Heart right ventricle (tissue), 16 donors: Measurements from ENCODE around the gene PLB1. TPM values are rescaled to one million over a fixed set of nuclear protein-coding genes. Genes with fewer than 3 reads are reported as not detected.

Experiments used
- ATAC-seq, 8 donors: fragments of 200-7000 bp; cut with Tn5 transposase; one replicate each; pipeline ENCODE4 v1.9.1; 2020; ENCODE audit warnings: mild to moderate bottlenecking in 8 of 8, moderate library complexity in 8 of 8, moderate number of reproducible peaks in 1 of 8
- DNase-seq, 2 donors: peaks; one replicate each; pipeline ENCODE4 v3.0.0-alpha.2; 2020
- H3K27ac ChIP-seq, 10 donors: fragments of 200-600 bp; sonication (generic) in 2 of 10; one replicate each; pipeline versions ENCODE4 v1.5.0 to v1.8.0; 2020 to 2022; ENCODE audit warnings: mild to moderate bottlenecking in 3 of 10
- H3K27me3 ChIP-seq, 7 donors: fragments of 200-600 bp; one replicate each; pipeline ENCODE4 v1.8.0; 2021 to 2022; ENCODE audit warnings: mild to moderate bottlenecking in 2 of 7
- H3K36me3 ChIP-seq, 9 donors: fragments of 200-600 bp; sonication (generic) in 1 of 9; one replicate each; pipeline versions ENCODE4 v1.5.0 to v1.8.0; 2020 to 2022; ENCODE audit warnings: mild to moderate bottlenecking in 2 of 9
- H3K4me1 ChIP-seq, 9 donors: fragments of 200-600 bp; sonication (generic) in 1 of 9; one replicate each; pipeline versions ENCODE4 v1.5.0 to v1.8.0; 2020 to 2022; ENCODE audit warnings: mild to moderate bottlenecking in 4 of 9
- H3K4me3 ChIP-seq, 10 donors: fragments of 200-600 bp; sonication (generic) in 2 of 10; one replicate each; pipeline versions ENCODE4 v1.5.0 to v1.8.0; 2020 to 2022; ENCODE audit warnings: mild to moderate bottlenecking in 7 of 10, moderate library complexity in 2 of 10
- H3K9me3 ChIP-seq, 11 donors: fragments of 200-600 bp in 10 of 11; sonication (generic) in 2 of 11; one replicate each; pipeline versions ENCODE4 v1.5.0 to v1.8.0; 2013 to 2022; ENCODE audit warnings: mild to moderate bottlenecking in 2 of 11, control low read depth in 1 of 11, moderate library complexity in 1 of 11
- WGBS, 2 donors: extraction: QIAGEN DNeasy Blood & Tissue Kit; methylation state at CpG; one replicate each; pipeline ENCODE4 v1.1.7; 2013; ENCODE audit warnings: inconsistent platforms in 1 of 2; 5-methylcytosine and 5-hydroxymethylcytosine counted together
- intact Hi-C, 10 donors: fragments of 100-400 bp; cut with DNase I; formaldehyde crosslinking; loops; one replicate each; pipeline versions ENCODE4 v1.11.1 to v1.14.2; 2022
- polyA plus RNA-seq, 2 donors: library from polyadenylated mRNA; stranded (reverse); fragments of 200-250 nt; gene quantifications; one replicate each; pipeline ENCODE4 v1.2.3, GENCODE V29; 2013
- total RNA-seq, 10 donors: library from RNA; stranded (reverse); fragmentation: NEBNext Ultra II Directional in 3 of 10; extraction: Animal tissue kit (Norgen Biotek cat#: 25700) in 3 of 10; gene quantifications; one replicate each; pipeline versions ENCODE4 v1.2.1 to v1.2.4, GENCODE V29; 2021 to 2023
- TF ChIP-seq, protein P1 (sequence below), 9 donors: fragments of 200-600 bp; sonication (generic) in 2 of 9; IDR thresholded peaks; one replicate each; pipeline versions ENCODE4 v1.5.0 to v1.8.0; 2021 to 2022; ENCODE audit warnings: antibody characterized with exemption in 9 of 9, mild to moderate bottlenecking in 5 of 9, moderate library complexity in 1 of 9
- donor health status: Arrhythmogenic right ventricular cardiomyopathy.
- donor health status: ischemic (EF 13 %, LVEDD 7.1; RV severe dilation, severe dysfunction).
- donor health status: healthy with polysubstance abuse.
- donor health status: DM: no; HTN: yes; CAD: no.
- donor health status: DM: no; HTN: no; CAD: no.
- donor health status: ischemic (EF 25% LVEDD 6.9; RV normal size, moderate dysfunction).
- donor health status: ischemic (EF 25% LVEDD 5.7; RV mildly dilated, moderate dysfunction).
- donor health status: healthy.
- donor health status: DM: yes; HTN: yes; CAD: no.
- donor health status: Ischemic cardiomyopathy.
- donor health status: ischemic (EF 35%, LVEDD 5.7; RV mildly dilated, moderate dysfunction).
- donor health status: nonischemic (EF 11% LVEDD 7.7; RV severe dilation, severe dysfunction).
- donor health status: DM: yes; HTN: yes; CAD: no.
- donor health status: PGD.
- donor health status: ischemic (EF 29% LVEDD 5.4; RV normal size, mild dysfunction).
- donor health status: nonischemic (EF 23%, LVEDD 6.1; RV moderate dilation, normal function).

PLB1 gene
- total and polyA plus RNA-seq, 12 donors = 0.34 to 6.1 (median 1.4) TPM

DNA sequence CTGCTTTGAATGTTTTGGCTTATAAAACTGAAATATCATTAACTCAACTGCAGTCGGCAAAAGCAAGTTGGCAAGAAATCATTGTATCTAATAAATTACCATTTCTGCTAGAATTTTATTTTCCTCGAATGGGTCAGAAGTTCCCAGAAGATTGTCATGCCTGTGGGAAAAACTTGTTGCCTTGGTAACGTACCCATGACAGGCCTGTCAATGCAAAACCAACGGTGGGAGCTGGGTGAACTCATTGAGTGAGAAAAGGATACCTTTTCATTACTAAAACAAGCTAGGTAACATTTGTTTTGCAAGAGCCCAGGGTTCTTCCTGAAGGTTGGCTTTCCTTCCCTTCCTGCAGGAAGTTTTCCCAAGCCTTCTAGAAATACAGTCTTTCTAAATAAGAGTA lies 9.5 kb downstream of the PLB1 start:
- Histone ChIP-seq H3K9me3 (no peaks in the 10 kb centered on the region), H3K27ac (no peak overlapping the region), H3K27me3 (no peaks in the 10 kb centered on the region), H3K4me1 (peaks cover 0 to 8% (median 0%) of the 10 kb centered on the region in 9 donors), H3K36me3 (no peaks in the 10 kb centered on the region), H3K4me3 (no peak overlapping the region)
- TF ChIP-seq, protein P1, sequence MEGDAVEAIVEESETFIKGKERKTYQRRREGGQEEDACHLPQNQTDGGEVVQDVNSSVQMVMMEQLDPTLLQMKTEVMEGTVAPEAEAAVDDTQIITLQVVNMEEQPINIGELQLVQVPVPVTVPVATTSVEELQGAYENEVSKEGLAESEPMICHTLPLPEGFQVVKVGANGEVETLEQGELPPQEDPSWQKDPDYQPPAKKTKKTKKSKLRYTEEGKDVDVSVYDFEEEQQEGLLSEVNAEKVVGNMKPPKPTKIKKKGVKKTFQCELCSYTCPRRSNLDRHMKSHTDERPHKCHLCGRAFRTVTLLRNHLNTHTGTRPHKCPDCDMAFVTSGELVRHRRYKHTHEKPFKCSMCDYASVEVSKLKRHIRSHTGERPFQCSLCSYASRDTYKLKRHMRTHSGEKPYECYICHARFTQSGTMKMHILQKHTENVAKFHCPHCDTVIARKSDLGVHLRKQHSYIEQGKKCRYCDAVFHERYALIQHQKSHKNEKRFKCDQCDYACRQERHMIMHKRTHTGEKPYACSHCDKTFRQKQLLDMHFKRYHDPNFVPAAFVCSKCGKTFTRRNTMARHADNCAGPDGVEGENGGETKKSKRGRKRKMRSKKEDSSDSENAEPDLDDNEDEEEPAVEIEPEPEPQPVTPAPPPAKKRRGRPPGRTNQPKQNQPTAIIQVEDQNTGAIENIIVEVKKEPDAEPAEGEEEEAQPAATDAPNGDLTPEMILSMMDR (IDR thresholded peaks at IDR 0.05) = no peak
- intact Hi-C loops = no loop called here
- ATAC-seq = no peak
- no peak for DNase-seq
- WGBS, 2 donors = 63 to 64% methylated on average over 4 of the region's 4 CpGs

DNA sequence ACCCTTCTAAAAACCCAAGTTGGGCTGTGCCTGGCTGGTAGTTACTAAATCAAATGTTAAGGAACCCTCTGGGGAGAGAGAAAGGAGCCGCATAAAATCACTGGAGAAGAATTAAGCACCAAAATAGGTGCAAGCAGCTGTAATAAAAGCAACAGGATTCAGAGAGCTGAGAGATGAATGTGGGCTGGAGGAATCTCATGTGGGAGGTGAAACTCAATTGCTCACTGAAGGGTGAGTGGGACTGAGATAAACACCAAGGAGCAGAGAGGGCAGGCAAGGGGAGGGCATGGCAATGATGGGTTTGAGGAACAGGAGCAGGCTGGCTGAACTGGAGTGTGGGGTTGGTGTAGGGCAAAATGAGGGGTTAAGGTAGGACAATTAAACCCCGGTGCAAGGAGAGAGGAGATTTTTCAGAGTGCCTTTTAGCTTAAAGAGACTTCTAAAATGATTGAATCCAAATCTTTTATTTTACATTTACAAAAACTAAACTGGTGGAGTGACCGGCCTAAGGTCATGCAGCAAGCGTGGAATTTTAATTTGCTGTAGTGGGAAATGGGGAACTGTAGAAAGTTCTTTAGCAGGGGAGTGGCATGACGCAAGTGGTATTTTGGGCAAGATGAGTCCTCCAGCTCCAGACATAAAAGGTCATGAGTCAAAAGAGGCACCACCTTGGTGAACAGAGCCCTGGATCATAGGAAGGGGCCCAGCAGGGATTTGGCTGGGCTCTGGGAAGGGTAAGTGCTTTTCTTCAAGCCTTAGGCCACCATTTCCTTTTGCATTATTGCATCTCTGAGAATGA lies 10.5 kb downstream of the PLB1 start:
- no peak for DNase-seq
- H3K4me3 ChIP-seq = no peak overlapping the region
- no peak for ATAC-seq
- H3K4me1 ChIP-seq = peaks cover 0 to 8% (median 0%) of the 10 kb centered on the region in 9 donors
- H3K27ac ChIP-seq = no peak overlapping the region
- intact Hi-C loops = no loop called here
- no peaks in the 10 kb centered on the region for H3K27me3 ChIP-seq
- H3K36me3 ChIP-seq = no peaks in the 10 kb centered on the region
- TF ChIP-seq, protein P1 (IDR thresholded peaks at IDR 0.05) = no peak
- H3K9me3 ChIP-seq = peaks cover 0 to under 1% (median 0%) of the 10 kb centered on the region in 11 donors
- WGBS, 2 donors = 87 to 88% methylated on average over 5 of the region's 5 CpGs

DNA sequence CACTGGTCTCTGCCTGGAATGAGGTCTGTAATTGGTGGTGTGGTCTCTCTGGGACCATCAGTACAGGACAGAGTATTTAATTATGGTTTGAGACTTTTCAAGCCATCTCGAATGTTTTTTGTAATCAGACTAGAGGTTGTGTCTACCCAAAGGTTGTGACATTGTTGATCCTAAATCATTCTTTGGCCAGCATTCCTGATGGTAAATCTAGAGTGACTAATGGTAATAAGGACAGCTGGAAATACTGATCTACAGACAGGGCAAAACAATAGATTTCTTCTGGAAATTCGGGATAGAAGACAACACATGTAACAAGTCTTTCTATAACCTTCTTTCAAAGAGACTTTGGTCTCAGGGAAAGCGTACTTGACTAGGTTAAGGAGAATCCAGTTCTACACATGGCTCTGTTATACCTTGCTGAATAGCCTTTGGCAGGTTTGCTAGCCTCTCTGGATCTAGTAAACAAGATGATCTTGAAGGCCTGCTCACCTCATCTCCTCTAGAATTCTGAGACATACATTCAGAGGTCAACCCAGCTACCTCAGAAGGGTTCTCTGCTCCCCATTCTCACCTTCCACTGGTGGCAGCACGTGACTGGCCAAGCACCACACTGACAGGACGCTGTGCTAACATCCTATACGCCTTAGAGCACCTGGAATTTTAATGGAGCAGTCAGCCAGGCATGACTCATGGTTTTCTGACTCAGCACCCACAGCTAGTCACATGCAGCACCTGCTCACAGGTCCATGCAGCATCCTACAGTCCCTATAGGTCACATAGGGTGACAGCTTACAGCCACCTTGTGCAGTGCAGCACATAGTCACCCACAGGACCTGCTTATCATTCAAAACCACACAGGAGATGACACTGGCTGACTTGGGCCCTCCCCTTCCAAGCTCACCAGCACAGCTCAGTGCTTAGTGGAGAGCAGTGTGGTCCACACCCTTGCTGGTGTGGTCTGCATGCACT lies 12.2 kb downstream of the PLB1 start:
- no peak overlapping the region for H3K4me3 ChIP-seq
- intact Hi-C loops = no loop called here
- no peak overlapping the region for H3K27ac ChIP-seq
- 84 to 85% methylated on average over 6 of the region's 6 CpGs for WGBS, 2 donors
- no peaks in the 10 kb centered on the region for H3K27me3 ChIP-seq
- ATAC-seq (no peak), DNase-seq (no peak)
- no peaks in the 10 kb centered on the region for H3K36me3 ChIP-seq
- TF ChIP-seq, protein P1 (IDR thresholded peaks at IDR 0.05) = no peak
- H3K4me1 ChIP-seq = peaks cover 0 to 8% (median 0%) of the 10 kb centered on the region in 9 donors
- H3K9me3 ChIP-seq = peaks cover 0 to 18% (median 0%) of the 10 kb centered on the region in 11 donors

DNA sequence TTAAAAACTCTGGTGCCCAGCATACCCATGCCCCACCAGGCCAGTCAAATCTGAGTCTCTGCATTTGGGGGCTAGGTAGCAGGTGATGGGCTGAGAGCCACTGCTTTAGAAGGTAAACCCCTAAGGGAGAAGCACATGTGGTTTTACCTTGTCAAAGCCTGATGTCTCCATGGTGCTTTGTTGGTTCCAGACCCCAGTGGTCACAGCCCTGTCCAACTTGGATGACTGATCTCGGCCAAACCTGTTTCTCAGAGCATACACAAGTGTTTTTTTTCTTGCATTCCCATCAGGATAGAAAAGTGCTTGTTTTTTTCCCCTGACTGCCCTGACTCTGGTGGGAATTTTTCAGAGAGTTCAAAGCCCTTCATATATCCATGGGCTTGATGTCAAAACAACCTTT lies 13.5 kb downstream of the PLB1 start:
- no peak overlapping the region for H3K27ac ChIP-seq
- H3K27me3 ChIP-seq = no peaks in the 10 kb centered on the region
- TF ChIP-seq, protein P1 (IDR thresholded peaks at IDR 0.05) = no peak
- 52 to 66% methylated on average over 1 of the region's 1 CpG for WGBS, 2 donors
- intact Hi-C loops = no loop called here
- H3K36me3 ChIP-seq = no peaks in the 10 kb centered on the region
- peaks cover 0 to 8% (median 0%) of the 10 kb centered on the region in 9 donors for H3K4me1 ChIP-seq
- no peak for ATAC-seq
- no peak overlapping the region for H3K4me3 ChIP-seq
- no peak for DNase-seq
- peaks cover 0 to 18% (median 0%) of the 10 kb centered on the region in 11 donors for H3K9me3 ChIP-seq
